Glutamatergic neuron (in vitro differentiated cells): Measurements from ENCODE around the gene SLIT3. TPM values are rescaled to one million over a fixed set of nuclear protein-coding genes. Genes with fewer than 3 reads are reported as not detected.

ENCODE experiments used
- DNase-seq: peaks from one replicate; pipeline ENCODE4 v3.0.0; 2022
- H3K27ac Mint-ChIP-seq: one replicate; pipeline ENCODE4 v1.8.0; 2020; ENCODE audit warnings: mild to moderate bottlenecking, mixed read lengths, inconsistent platforms; ENCODE audit not compliant: unreplicated experiment
- H3K27me3 Mint-ChIP-seq: one replicate; pipeline ENCODE4 v1.8.0; 2020; ENCODE audit warnings: mild to moderate bottlenecking, moderate library complexity, mixed read lengths, inconsistent platforms; ENCODE audit not compliant: unreplicated experiment
- H3K36me3 Mint-ChIP-seq: one replicate; pipeline ENCODE4 v1.8.0; 2020; ENCODE audit warnings: mild to moderate bottlenecking, mixed read lengths, inconsistent platforms; ENCODE audit not compliant: unreplicated experiment
- H3K4me1 Mint-ChIP-seq: one replicate; pipeline ENCODE4 v1.8.0; 2020; ENCODE audit warnings: mild to moderate bottlenecking, low read depth, mixed read lengths, inconsistent platforms; ENCODE audit not compliant: unreplicated experiment
- H3K4me3 Mint-ChIP-seq: one replicate; pipeline ENCODE4 v1.8.0; 2020; ENCODE audit warnings: mild to moderate bottlenecking, mixed read lengths, inconsistent platforms; ENCODE audit not compliant: unreplicated experiment
- H3K9me3 Mint-ChIP-seq: one replicate; pipeline ENCODE4 v1.8.0; 2020; ENCODE audit warnings: mild to moderate bottlenecking, moderate library complexity, mixed read lengths, inconsistent platforms; ENCODE audit not compliant: unreplicated experiment
- CTCF ChIP-seq: fragments of 200-600 bp; sonication (generic); IDR thresholded peaks from one replicate; pipeline ENCODE4 v1.5.0; 2021; ENCODE audit not compliant: partially characterized antibody, unreplicated experiment
- total RNA-seq: library from RNA; stranded (reverse); fragmentation: NEBNext Ultra II Directional; extraction: Animal tissue kit (Norgen Biotek cat#: 25700); gene quantifications from one replicate; pipeline ENCODE4 v1.2.1, GENCODE V29; 2021; ENCODE audit not compliant: unreplicated experiment

Gene SLIT3
- total RNA-seq, 1 donor from 2014 or later = 11.5 TPM

GRCh38 chr5:169305366-169305765 lies 4.4 kb upstream of the SLIT3 start:
- Mint-ChIP-seq H3K27ac (no peak overlapping the region), H3K4me1 (peaks cover 8% of the 10 kb centered on the region), H3K27me3 (peaks cover 8% of the 10 kb centered on the region), H3K9me3 (peaks cover 6% of the 10 kb centered on the region), H3K36me3 (no peaks in the 10 kb centered on the region), H3K4me3 (no peak overlapping the region)
- TF ChIP-seq CTCF = no peak
- DNase-seq = no peak

- Mint-ChIP-seq H3K4me3 (no peak overlapping the region), H3K4me1 (peaks cover 8% of the 10 kb centered on the region), H3K9me3 (peaks cover 6% of the 10 kb centered on the region), H3K27me3 (peaks cover 14% of the 10 kb centered on the region), H3K27ac (no peak overlapping the region), H3K36me3 (no peaks in the 10 kb centered on the region)
- TF ChIP-seq CTCF = no peak
- no peak for DNase-seq
Measured at GRCh38 chr5:169304175-169304574, 3.2 kb upstream of the SLIT3 start.

- TF ChIP-seq CTCF = no peak
- Mint-ChIP-seq H3K4me3 (no peak overlapping the region), H3K27me3 (peaks cover 18% of the 10 kb centered on the region)
Measured at GRCh38 chr5:169303119-169303515, 2.2 kb upstream of the SLIT3 start.

GRCh38 chr5:169302491-169303118 lies 1.7 kb upstream of the SLIT3 start:
- Mint-ChIP-seq H3K27ac (no peak overlapping the region), H3K9me3 (peaks cover 6% of the 10 kb centered on the region), H3K36me3 (no peaks in the 10 kb centered on the region), H3K4me3 (peak overlapping the region; percentile 44), H3K27me3 (peaks cover 16% of the 10 kb centered on the region), H3K4me1 (peaks cover 8% of the 10 kb centered on the region)
- TF ChIP-seq CTCF = peak; percentile 97
- peak; percentile 85 for DNase-seq

More at GRCh38 chr5:169303119-169303515, 2.2 kb upstream of the SLIT3 start:
- no peaks in the 10 kb centered on the region for H3K36me3 Mint-ChIP-seq
- H3K9me3 Mint-ChIP-seq = peaks cover 6% of the 10 kb centered on the region
- H3K4me1 Mint-ChIP-seq = peaks cover 8% of the 10 kb centered on the region
- no peak overlapping the region for H3K27ac Mint-ChIP-seq
- DNase-seq = no peak

GRCh38 chr5:169301986-169302385 lies 1.0 kb upstream of the SLIT3 start:
- no peak overlapping the region for H3K27ac Mint-ChIP-seq
- no peak for DNase-seq
- peak overlapping the region; percentile 44 for H3K4me3 Mint-ChIP-seq
- peaks cover 6% of the 10 kb centered on the region for H3K9me3 Mint-ChIP-seq
- H3K27me3 Mint-ChIP-seq = peaks cover 16% of the 10 kb centered on the region
- TF ChIP-seq CTCF = no peak
- H3K4me1 Mint-ChIP-seq = peaks cover 8% of the 10 kb centered on the region
- no peaks in the 10 kb centered on the region for H3K36me3 Mint-ChIP-seq
